Colonic mucosa (tissue), 4 donors: ENCODE data around the gene ZNF184. TPM values are rescaled to one million over a fixed set of nuclear protein-coding genes. Genes with fewer than 3 reads are reported as not detected.

ENCODE experiments used
- DNase-seq: peaks from one replicate; pipeline ENCODE4 v3.0.0-alpha.2; 2020
- H3K27ac ChIP-seq: fragments of 200-600 bp; one replicate; pipeline ENCODE4 v1.8.0; 2021
- H3K27me3 ChIP-seq: fragments of 200-600 bp; one replicate; pipeline ENCODE4 v1.8.0; 2021
- H3K36me3 ChIP-seq: fragments of 200-600 bp; one replicate; pipeline ENCODE4 v1.8.0; 2021
- H3K4me1 ChIP-seq: fragments of 200-600 bp; one replicate; pipeline ENCODE4 v1.8.0; 2021; ENCODE audit warnings: mild to moderate bottlenecking
- H3K4me3 ChIP-seq: fragments of 200-600 bp; one replicate; pipeline ENCODE4 v1.8.0; 2021
- H3K9ac ChIP-seq, 2 donors: one replicate each; pipeline ENCODE4 v1.7.0; 2013; ENCODE audit warnings: control low read depth in 2 of 2, low read depth in 2 of 2, low read length in 2 of 2
- H3K9me3 ChIP-seq: fragments of 200-600 bp; one replicate; pipeline ENCODE4 v1.8.0; 2021
- CTCF ChIP-seq: fragments of 200-600 bp; IDR thresholded peaks from one replicate; pipeline ENCODE4 v1.8.0; 2022; ENCODE audit warnings: antibody characterized with exemption, mild to moderate bottlenecking
- intact Hi-C: fragments of 100-400 bp; cut with DNase I; formaldehyde crosslinking; loops from one replicate; pipeline ENCODE4 v1.14.1; 2022
- total RNA-seq, 2 donors: library from RNA; stranded (reverse); fragmentation: NEBNext Ultra II Directional in 1 of 2; extraction: Animal tissue kit (Norgen Biotek cat#: 25700) in 1 of 2; gene quantifications; one replicate each; pipeline ENCODE4 v1.2.1, GENCODE V29; 2021
- donor health status: healthy.
- donor health status: DM: no; HTN: no; CAD: no.
- donor health status: DM: no; HTN: no; CAD: no.

The ZNF184 gene
- total RNA-seq, 2 donors from 2014 or later = 6.3 to 8.6 TPM

- intact Hi-C loops = no loop called here
- Histone ChIP-seq H3K9me3 (no peaks in the 10 kb centered on the region), H3K36me3 (no peaks in the 10 kb centered on the region), H3K27me3 (no peaks in the 10 kb centered on the region), H3K4me1 (no peaks in the 10 kb centered on the region), H3K27ac (no peak overlapping the region), H3K9ac (no peak overlapping the region), H3K4me3 (no peak overlapping the region)
- DNase-seq = no peak
- TF ChIP-seq CTCF = no peak
Measured at GRCh38 chr6:27419363-27419762, 53.5 kb downstream of the ZNF184 start.

GRCh38 chr6:27415898-27416297 is 57.0 kb downstream of the ZNF184 start:
- no peak overlapping the region for H3K27ac ChIP-seq
- no peak for DNase-seq

GRCh38 chr6:27414996-27415395 is 57.9 kb downstream of the ZNF184 start:
- TF ChIP-seq CTCF = no peak
- no peaks in the 10 kb centered on the region for H3K9me3 ChIP-seq
- H3K27me3 ChIP-seq = no peaks in the 10 kb centered on the region
- H3K9ac ChIP-seq = no peak overlapping the region
- DNase-seq = no peak
- intact Hi-C loops = no loop called here
- H3K4me3 ChIP-seq = no peak overlapping the region
- no peaks in the 10 kb centered on the region for H3K36me3 ChIP-seq
- H3K4me1 ChIP-seq = no peaks in the 10 kb centered on the region
- no peak overlapping the region for H3K27ac ChIP-seq

More at GRCh38 chr6:27415898-27416297, 57.0 kb downstream of the ZNF184 start:
- Histone ChIP-seq H3K36me3 (no peaks in the 10 kb centered on the region), H3K9me3 (no peaks in the 10 kb centered on the region), H3K4me3 (no peak overlapping the region), H3K4me1 (no peaks in the 10 kb centered on the region), H3K27me3 (no peaks in the 10 kb centered on the region), H3K9ac (no peak overlapping the region)
- no peak for TF ChIP-seq CTCF
- intact Hi-C loops = no loop called here

GRCh38 chr6:27414300-27414699 is 58.6 kb downstream of the ZNF184 start:
- Histone ChIP-seq H3K27me3 (no peaks in the 10 kb centered on the region), H3K4me3 (no peak overlapping the region), H3K27ac (no peak overlapping the region), H3K9me3 (no peaks in the 10 kb centered on the region), H3K4me1 (no peaks in the 10 kb centered on the region), H3K36me3 (no peaks in the 10 kb centered on the region), H3K9ac (no peak overlapping the region)
- DNase-seq = no peak
- intact Hi-C loops = no loop called here
- no peak for TF ChIP-seq CTCF

- no peak overlapping the region for H3K9ac ChIP-seq
- no peak for TF ChIP-seq CTCF
- H3K4me3 ChIP-seq = no peak overlapping the region
- no peak overlapping the region for H3K27ac ChIP-seq
- H3K27me3 ChIP-seq = no peaks in the 10 kb centered on the region
- H3K4me1 ChIP-seq = no peaks in the 10 kb centered on the region
- no peaks in the 10 kb centered on the region for H3K9me3 ChIP-seq
- H3K36me3 ChIP-seq = no peaks in the 10 kb centered on the region
- intact Hi-C loops = no loop called here
- no peak for DNase-seq
Measured at GRCh38 chr6:27407153-27407814, 65.6 kb downstream of the ZNF184 start.
